CD4-positive, alpha-beta memory T cell (primary cell): ENCODE data around the gene RPTN. TPM values are rescaled to one million over a fixed set of nuclear protein-coding genes. Genes with fewer than 3 reads are reported as not detected.
A peak's percentile ranks its signal among the peaks of the same experiment; 100 is the strongest.

ENCODE experiments used
- CTCF ChIA-PET: fragments of 350-600 bp; sonication (Branson Sonifier 250); formaldehyde crosslinking; loops from one replicate; lab custom pipeline; 2021; ENCODE audit warnings: inconsistent platforms; ENCODE audit not compliant: partially characterized antibody; lab: Charles Lee
- POLR2A ChIA-PET: fragments of 350-600 bp; sonication (Branson Sonifier 250); formaldehyde crosslinking; loops from one replicate; lab custom pipeline; 2021; ENCODE audit not compliant: partially characterized antibody; lab: Charles Lee
- DNase-seq, 5 donors: peaks; one replicate each; pipeline versions ENCODE4 v3.0.0 to v3.0.0-alpha.2; 2020 to 2022; ENCODE audit warnings: mixed read lengths in 1 of 5
- H3K27ac ChIP-seq: one replicate; pipeline ENCODE4 v1.7.0; 2013; ENCODE audit warnings: low read depth, low read length
- H3K27me3 ChIP-seq: 2 replicates; pipeline ENCODE4 v1.7.0; 2013; ENCODE audit warnings: mild to moderate bottlenecking, low read length, moderate library complexity; ENCODE audit not compliant: insufficient read depth
- H3K36me3 ChIP-seq: 2 replicates; pipeline ENCODE4 v1.7.0; 2013; ENCODE audit warnings: mild to moderate bottlenecking, low read length, moderate library complexity; ENCODE audit not compliant: insufficient read depth
- H3K4me1 ChIP-seq: 2 replicates; pipeline ENCODE4 v1.7.0; 2013; ENCODE audit warnings: mild to moderate bottlenecking, low read length, moderate library complexity; ENCODE audit not compliant: insufficient read depth
- H3K4me3 ChIP-seq, 2 donors: one replicate each; pipeline ENCODE4 v1.7.0; 2013; ENCODE audit warnings: low read length in 2 of 2, mild to moderate bottlenecking in 1 of 2
- H3K9me3 ChIP-seq, 2 donors: one replicate each; pipeline ENCODE4 v1.7.0; 2013; ENCODE audit warnings: low read length in 2 of 2, control low read depth in 1 of 2; ENCODE audit not compliant: control insufficient read depth in 1 of 2
- H3K27ac Mint-ChIP-seq, 7 donors: one replicate each; pipeline ENCODE4 v1.8.0; 2020 to 2021; ENCODE audit warnings: mixed read lengths in 7 of 7, mild to moderate bottlenecking in 6 of 7, inconsistent platforms in 3 of 7, moderate library complexity in 3 of 7
- H3K27me3 Mint-ChIP-seq, 2 donors: one replicate each; pipeline ENCODE4 v1.8.0; 2020 to 2021; ENCODE audit warnings: mixed read lengths in 2 of 2
- H3K36me3 Mint-ChIP-seq, 2 donors: one replicate each; pipeline ENCODE4 v1.8.0; 2020 to 2021; ENCODE audit warnings: mixed read lengths in 2 of 2, inconsistent platforms in 1 of 2, mild to moderate bottlenecking in 1 of 2
- H3K4me1 Mint-ChIP-seq, 4 donors: one replicate each; pipeline ENCODE4 v1.8.0; 2020 to 2021; ENCODE audit warnings: mixed read lengths in 4 of 4, mild to moderate bottlenecking in 1 of 4
- H3K4me3 Mint-ChIP-seq, 8 donors: one replicate each; pipeline ENCODE4 v1.8.0; 2020 to 2021; ENCODE audit warnings: mixed read lengths in 8 of 8, mild to moderate bottlenecking in 7 of 8, moderate library complexity in 6 of 8, inconsistent platforms in 3 of 8
- H3K9me3 Mint-ChIP-seq, 8 donors: one replicate each; pipeline ENCODE4 v1.8.0; 2020 to 2021; ENCODE audit warnings: mixed read lengths in 8 of 8, mild to moderate bottlenecking in 5 of 8, inconsistent platforms in 3 of 8, moderate library complexity in 1 of 8
- intact Hi-C: fragments of 100-400 bp; cut with micrococcal nuclease; formaldehyde crosslinking; loops from one replicate; pipeline ENCODE4 v1.15.1; 2023
- polyA plus RNA-seq, 2 donors: library from polyadenylated mRNA; unstranded; fragments of 300-500 nt; fragmentation: Illumina TruSeq; gene quantifications; one replicate each; pipeline ENCODE4 v1.2.3, GENCODE V29; 2021
- total RNA-seq, 2 experiments: library from RNA; stranded (reverse); gene quantifications; one replicate each; pipeline ENCODE4 v1.2.3, GENCODE V29; 2021

RPTN gene
- total and polyA plus RNA-seq, 4 experiments from 2014 or later = not detected

DNA sequence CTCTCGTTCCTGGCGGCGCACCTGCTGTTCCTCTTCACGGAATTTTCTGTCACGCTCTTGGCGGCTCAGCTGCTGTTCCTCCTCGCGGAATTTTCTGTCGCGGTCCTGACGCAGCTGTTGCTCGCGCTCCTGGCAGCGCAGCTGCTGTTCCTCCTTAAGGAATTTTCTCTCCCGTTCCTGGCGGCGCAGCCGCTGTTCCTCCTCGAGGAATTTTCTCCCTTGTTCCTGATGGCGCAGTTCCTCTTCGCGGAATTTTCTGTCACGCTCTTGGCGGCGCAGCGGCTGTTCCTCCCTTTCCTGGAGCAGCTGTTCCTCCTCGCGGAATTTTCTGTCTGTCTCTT is 50.2 kb downstream of the RPTN start:
- Mint-ChIP-seq H3K36me3 (peaks cover 0 to 4% of the 10 kb centered on the region in 2 donors), H3K4me1 (peaks cover 0 to 13% (median 9%) of the 10 kb centered on the region in 4 donors), H3K27me3 (peaks cover 13 to 32% of the 10 kb centered on the region in 2 donors), H3K27ac (no peak overlapping the region), H3K9me3 (peaks cover 0 to 20% (median 10%) of the 10 kb centered on the region in 8 donors), H3K4me3 (no peak overlapping the region)
- Histone ChIP-seq H3K27ac (no peak overlapping the region), H3K36me3 (no peaks in the 10 kb centered on the region), H3K9me3 (no peaks in the 10 kb centered on the region), H3K27me3 (peaks cover 58% of the 10 kb centered on the region), H3K4me3 (no peak overlapping the region), H3K4me1 (peaks cover 47% of the 10 kb centered on the region)
- POLR2A ChIA-PET = no interaction called here
- CTCF ChIA-PET = interaction anchor here (1.0 kb wide), 1 partner anchor 272 kb away, joined by 3 read pairs; no protein-coding TSS in a partner anchor
- intact Hi-C loops = no loop called here
- no peak for DNase-seq

DNA sequence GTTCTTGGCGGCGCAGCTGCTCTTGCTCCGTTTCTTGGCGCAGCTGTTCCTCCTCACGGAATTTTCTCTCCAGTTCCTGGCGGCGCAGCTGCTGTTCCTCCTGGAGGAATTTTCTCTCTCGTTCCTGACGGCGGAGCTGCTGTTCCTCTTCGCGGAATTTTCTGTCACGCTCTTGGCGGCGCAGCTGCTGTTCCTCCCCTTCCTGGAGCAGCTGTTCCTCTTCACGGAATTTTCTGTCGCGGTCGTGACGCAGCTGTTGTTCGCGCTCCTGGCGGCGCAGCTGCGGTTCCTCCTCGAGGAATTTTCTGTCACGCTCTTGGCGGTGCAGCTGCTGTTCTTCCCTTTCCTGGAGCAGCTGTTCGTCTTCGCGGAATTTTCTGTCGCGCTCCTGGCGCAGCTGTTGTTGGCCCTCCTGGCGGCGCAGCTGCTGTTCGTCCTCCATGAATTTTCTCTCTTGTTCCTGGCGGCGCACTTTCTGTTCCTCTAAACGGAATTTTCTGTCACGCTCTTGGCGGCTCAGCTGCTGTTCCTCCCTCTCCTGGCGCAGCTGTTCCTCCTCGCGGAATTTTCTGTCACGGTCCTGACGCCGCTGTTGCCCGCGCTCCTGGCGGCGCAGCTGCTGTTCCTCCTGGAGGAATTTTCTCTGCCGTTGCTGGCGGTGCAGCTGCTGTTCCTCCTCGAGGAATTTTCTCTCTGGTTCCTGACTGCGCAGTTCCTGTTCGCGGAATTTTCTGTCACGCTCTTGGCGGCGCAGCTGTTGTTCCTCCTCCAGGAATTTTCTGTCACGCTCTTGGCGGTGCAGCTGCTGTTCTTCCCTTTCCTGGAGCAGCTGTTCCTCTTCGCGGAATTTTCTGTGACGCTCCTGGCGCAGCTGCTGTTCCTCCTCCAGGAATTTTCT is 50.8 kb downstream of the RPTN start:
- Histone ChIP-seq H3K9me3 (no peaks in the 10 kb centered on the region), H3K36me3 (no peaks in the 10 kb centered on the region), H3K4me3 (no peak overlapping the region), H3K4me1 (peaks cover 47% of the 10 kb centered on the region), H3K27me3 (peaks cover 56% of the 10 kb centered on the region), H3K27ac (no peak overlapping the region)
- Mint-ChIP-seq H3K9me3 (peaks cover 0 to 20% (median 10%) of the 10 kb centered on the region in 8 donors), H3K27ac (peak overlapping the region in 2 of 7 donors; percentile 17 to 79), H3K27me3 (peaks cover 16 to 28% of the 10 kb centered on the region in 2 donors), H3K4me3 (peak overlapping the region in 5 of 8 donors; percentile 27 to 64 (median 55)), H3K4me1 (peaks cover 0 to 13% (median 9%) of the 10 kb centered on the region in 4 donors), H3K36me3 (peaks cover 0 to 4% of the 10 kb centered on the region in 2 donors)
- intact Hi-C loops = no loop called here
- POLR2A ChIA-PET = no interaction called here
- CTCF ChIA-PET = interaction anchor here (1.0 to 1.3 kb wide), 2 partner anchors 55 to 271 kb away, joined by 3 to 4 read pairs; no protein-coding TSS in a partner anchor
- no peak for DNase-seq

DNA sequence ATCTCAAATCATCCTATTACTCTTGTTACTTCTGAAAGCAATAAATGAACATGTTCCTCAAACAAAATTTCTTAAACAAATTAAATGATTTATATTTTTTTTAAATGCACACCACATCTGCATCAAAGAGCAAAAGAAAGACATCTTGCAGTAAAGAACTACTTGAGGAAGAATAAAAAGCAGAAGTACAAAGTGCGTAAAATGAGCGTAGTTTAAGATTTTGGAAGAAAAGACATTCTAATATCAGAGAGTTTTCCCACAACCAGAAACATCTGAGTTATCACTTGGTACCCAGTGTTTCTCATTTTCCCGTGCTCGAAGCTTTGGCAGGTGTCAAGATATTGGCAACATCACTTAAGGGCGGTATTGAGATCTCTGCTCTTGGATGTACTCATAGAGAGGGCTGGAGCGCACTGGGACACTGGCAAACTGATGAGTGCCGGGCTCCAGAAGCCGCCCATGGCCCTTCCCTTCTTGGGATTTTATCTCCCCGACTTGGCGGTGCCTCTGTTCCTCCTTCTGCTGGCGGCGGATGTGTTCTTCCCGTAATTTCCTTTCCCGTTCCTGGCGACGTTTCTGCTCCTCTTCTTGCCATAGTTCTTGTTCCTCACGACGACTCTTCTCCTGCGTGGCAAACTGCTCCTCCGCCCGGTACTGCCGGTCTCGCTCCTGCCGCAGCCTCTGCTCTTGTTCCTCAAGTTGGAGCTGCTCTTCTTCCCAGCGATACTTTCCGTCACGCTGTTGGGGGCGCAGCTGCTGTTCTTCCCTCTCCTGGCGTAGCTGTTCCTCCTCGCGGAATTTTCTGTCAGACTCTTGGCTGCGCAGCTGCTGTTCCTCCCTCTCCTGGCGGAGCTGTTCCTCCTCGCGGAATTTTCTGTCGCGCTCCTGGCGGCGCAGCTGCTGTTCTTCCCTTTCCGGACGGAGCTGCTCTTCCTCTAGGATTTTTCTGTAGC is 51.7 kb downstream of the RPTN start:
- intact Hi-C loops = no loop called here
- DNase-seq = no peak
- H3K27ac Mint-ChIP-seq = peak overlapping the region in 2 of 7 donors; percentile 28 to 79
- Histone ChIP-seq H3K4me1 (peaks cover 40% of the 10 kb centered on the region), H3K27ac (no peak overlapping the region), H3K36me3 (no peaks in the 10 kb centered on the region), H3K27me3 (peaks cover 48% of the 10 kb centered on the region), H3K9me3 (no peaks in the 10 kb centered on the region), H3K4me3 (no peak overlapping the region)
- ChIA-PET POLR2A (no interaction called here), CTCF (interaction anchor here (1.0 to 1.3 kb wide), 2 partner anchors 54 to 270 kb away, joined by 3 to 4 read pairs; no protein-coding TSS in a partner anchor)
- peak overlapping the region in 4 of 8 donors; percentile 31 to 68 (median 48) for H3K4me3 Mint-ChIP-seq
- peaks cover 0 to 20% (median 10%) of the 10 kb centered on the region in 8 donors for H3K9me3 Mint-ChIP-seq
- H3K27me3 Mint-ChIP-seq = peaks cover 20 to 28% of the 10 kb centered on the region in 2 donors
- peaks cover 0 to 4% of the 10 kb centered on the region in 2 donors for H3K36me3 Mint-ChIP-seq
- peaks cover 0 to 13% (median 9%) of the 10 kb centered on the region in 4 donors for H3K4me1 Mint-ChIP-seq

DNA sequence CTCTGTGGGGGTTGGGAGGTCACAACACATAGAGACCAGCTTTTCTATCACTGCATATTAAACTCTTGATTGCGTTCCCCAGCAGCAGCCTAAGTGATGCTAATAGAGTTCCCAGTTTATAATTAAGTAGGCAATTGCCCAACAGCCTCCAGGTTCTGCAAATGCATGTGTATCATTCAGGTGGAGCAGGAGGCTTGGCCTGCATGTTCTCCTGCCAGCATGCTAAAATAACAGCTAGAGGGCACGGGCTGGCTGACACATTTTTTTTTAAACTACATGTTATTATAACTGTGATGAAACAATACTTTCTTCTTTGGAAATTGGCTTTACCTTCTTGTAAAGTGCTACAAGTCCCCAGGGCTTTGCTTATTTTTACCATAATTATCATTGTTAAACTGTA is 54.2 kb downstream of the RPTN start:
- H3K27me3 Mint-ChIP-seq = peaks cover 31 to 43% of the 10 kb centered on the region in 2 donors
- CTCF ChIA-PET = interaction anchor here (0.9 kb wide), 1 partner anchor 84 kb away, joined by 3 read pairs; no protein-coding TSS in a partner anchor

More for the DNA sequence above, 54.2 kb downstream of the RPTN start:
- POLR2A ChIA-PET = no interaction called here
- Mint-ChIP-seq H3K4me1 (peaks cover 0 to 13% (median 9%) of the 10 kb centered on the region in 4 donors), H3K36me3 (peaks cover 0 to 4% of the 10 kb centered on the region in 2 donors), H3K9me3 (peaks cover 0 to 20% (median 10%) of the 10 kb centered on the region in 8 donors), H3K27ac (no peak overlapping the region), H3K4me3 (no peak overlapping the region)
- intact Hi-C loops = no loop called here
- no peaks in the 10 kb centered on the region for H3K36me3 ChIP-seq
- H3K27me3 ChIP-seq = peaks cover 48% of the 10 kb centered on the region
- H3K27ac ChIP-seq = no peak overlapping the region
- no peak overlapping the region for H3K4me3 ChIP-seq
- H3K4me1 ChIP-seq = peaks cover 21% of the 10 kb centered on the region
- H3K9me3 ChIP-seq = no peaks in the 10 kb centered on the region
- no peak for DNase-seq

Other genes starting within 250 kb of the RPTN start
- 100 to 1,000 TPM; 105 to 106 TPM for gene THEM4, start 249.7 kb downstream of the RPTN start, total RNA-seq
- gene THEM4, start 249.7 kb downstream of the RPTN start, polyA plus RNA-seq = 100 to 1,000 TPM; 113 to 122 TPM
- gene S100A10, start 165.4 kb downstream of the RPTN start, total RNA-seq = 100 to 1,000 TPM; 218 to 231 TPM
- gene S100A10, start 165.4 kb downstream of the RPTN start, polyA plus RNA-seq = 1,000 to 10,000 TPM in 1 of 2 donors, 100 to 1,000 TPM in 1; 855 to 1,427 TPM
- gene S100A11, start 122.2 kb downstream of the RPTN start, total RNA-seq = 100 to 1,000 TPM; 239 to 247 TPM
- 1,000 to 10,000 TPM in 1 of 2 donors, 100 to 1,000 TPM in 1; 610 to 1,204 TPM for gene S100A11, start 122.2 kb downstream of the RPTN start, polyA plus RNA-seq
- not detected for gene TCHHL1, start 70.2 kb downstream of the RPTN start, total RNA-seq
- gene TCHHL1, start 70.2 kb downstream of the RPTN start, polyA plus RNA-seq = not detected
- under 1 TPM in 1 of 2 experiments, not detected in 1; 0.06 TPM for gene TCHH, start 43.8 kb downstream of the RPTN start, total RNA-seq
- gene TCHH, start 43.8 kb downstream of the RPTN start, polyA plus RNA-seq = not detected
- not detected for gene HRNR, start 65.0 kb upstream of the RPTN start, total RNA-seq
- not detected for gene HRNR, start 65.0 kb upstream of the RPTN start, polyA plus RNA-seq
- gene FLG, start 166.0 kb upstream of the RPTN start, total RNA-seq = not detected
- gene FLG, start 166.0 kb upstream of the RPTN start, polyA plus RNA-seq = not detected
- gene FLG2, start 200.8 kb upstream of the RPTN start, total RNA-seq = not detected
- not detected for gene FLG2, start 200.8 kb upstream of the RPTN start, polyA plus RNA-seq